GM12864 (cell line): Measurements from ENCODE around the gene SATB1.

Experiments
- DNase-seq: peaks from one replicate; pipeline ENCODE4 v3.0.0-alpha.2; 2011; ENCODE audit warnings: low read depth
- H3K4me3 ChIP-seq: 2 replicates; pipeline ENCODE4 v1.5.1; 2011; ENCODE audit warnings: mild to moderate bottlenecking, low read depth, low read length, control low read depth
- TF ChIP-seq, protein P1 (sequence below): IDR thresholded peaks from 2 replicates; pipeline ENCODE4 v1.5.1; 2011; ENCODE audit warnings: low read depth, mild to moderate bottlenecking, moderate library complexity, low read length, control low read depth, inconsistent platforms; ENCODE audit errors: missing control alignments

The SATB1 gene

DNA sequence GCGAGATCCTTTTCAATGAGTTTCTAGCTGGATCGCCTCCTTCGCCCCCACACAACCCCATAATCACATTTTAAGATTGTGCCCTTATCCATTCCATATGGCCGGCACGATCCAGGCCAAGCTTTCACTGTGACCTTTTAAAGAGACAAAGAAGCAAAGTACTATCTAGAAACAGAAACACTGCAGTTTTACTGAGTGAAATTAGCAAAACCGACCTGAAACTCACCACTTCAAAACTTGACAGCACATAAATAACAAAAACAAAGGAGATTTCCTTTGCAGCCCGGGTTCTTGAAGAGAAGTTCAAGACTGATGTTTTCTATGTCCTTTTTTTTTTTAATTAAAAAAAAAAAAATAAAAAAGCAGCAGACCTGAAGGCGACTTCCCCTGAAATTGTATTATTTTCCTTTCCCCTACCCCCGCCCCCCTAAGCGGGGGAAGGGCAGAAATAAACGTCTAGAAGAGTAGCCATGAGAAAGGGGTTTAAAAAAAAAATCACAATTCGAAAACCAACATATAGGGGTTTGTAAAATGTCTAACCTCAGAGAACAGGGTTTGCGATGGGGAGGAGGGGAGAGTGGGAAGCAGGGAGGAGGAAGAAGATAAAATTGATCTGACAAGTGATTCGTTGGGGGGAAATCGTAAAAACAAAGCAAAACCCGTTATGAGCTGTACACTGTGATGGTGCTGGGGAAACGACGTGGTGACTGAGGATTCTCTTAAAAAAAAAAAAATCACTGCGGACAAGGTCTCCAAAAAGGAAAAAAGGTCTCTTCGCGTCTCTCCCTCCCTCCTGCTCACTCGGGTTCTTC is 1.5 kb downstream of the SATB1 start:
- H3K4me3 ChIP-seq = peak overlapping the region; percentile 54; the same call in 1 of the 2 replicates

DNA sequence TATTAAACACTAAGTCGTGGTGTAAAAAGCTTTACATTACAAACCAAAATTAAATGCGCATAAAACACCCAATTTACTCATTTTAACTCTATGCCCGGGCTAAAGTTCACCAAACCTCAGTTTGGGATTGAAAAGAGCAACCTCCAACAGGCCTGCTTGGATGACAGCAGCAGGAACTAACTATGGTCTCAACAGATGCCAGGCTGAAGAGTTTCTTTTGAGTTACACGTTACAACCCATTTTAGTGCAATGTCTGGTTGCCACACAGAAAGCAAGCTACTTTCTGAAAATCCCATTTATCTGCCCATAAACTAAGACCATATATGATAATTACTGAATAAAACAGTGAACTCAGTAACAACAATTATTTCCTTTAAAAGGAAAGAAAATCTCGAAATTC is 2.2 kb downstream of the SATB1 start:
- TF ChIP-seq, protein P1, sequence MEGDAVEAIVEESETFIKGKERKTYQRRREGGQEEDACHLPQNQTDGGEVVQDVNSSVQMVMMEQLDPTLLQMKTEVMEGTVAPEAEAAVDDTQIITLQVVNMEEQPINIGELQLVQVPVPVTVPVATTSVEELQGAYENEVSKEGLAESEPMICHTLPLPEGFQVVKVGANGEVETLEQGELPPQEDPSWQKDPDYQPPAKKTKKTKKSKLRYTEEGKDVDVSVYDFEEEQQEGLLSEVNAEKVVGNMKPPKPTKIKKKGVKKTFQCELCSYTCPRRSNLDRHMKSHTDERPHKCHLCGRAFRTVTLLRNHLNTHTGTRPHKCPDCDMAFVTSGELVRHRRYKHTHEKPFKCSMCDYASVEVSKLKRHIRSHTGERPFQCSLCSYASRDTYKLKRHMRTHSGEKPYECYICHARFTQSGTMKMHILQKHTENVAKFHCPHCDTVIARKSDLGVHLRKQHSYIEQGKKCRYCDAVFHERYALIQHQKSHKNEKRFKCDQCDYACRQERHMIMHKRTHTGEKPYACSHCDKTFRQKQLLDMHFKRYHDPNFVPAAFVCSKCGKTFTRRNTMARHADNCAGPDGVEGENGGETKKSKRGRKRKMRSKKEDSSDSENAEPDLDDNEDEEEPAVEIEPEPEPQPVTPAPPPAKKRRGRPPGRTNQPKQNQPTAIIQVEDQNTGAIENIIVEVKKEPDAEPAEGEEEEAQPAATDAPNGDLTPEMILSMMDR = no peak
- no peak for DNase-seq
- H3K4me3 ChIP-seq = no peak overlapping the region

More for the DNA sequence above, 1.5 kb downstream of the SATB1 start:
- TF ChIP-seq, protein P1 = no peak
- peak; percentile 40 for DNase-seq

DNA sequence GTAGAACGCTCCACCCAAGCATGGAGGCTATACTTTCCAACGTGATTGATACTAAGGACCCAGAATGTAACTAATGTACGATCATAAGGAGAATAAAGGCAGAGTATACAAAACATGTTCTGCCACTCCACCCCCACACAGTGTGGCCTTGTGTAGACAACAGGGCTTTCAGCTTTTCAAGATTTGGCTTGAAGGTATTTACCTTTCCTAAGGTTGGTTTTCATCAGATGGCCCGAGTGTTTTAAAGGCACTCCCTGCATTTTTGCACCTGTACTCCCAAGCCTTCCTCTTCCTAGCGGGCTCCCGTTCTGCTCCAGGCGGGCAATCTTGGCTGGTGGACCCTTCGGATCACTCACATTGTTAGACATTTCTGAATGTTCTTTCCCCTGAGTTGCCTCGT is 4.6 kb downstream of the SATB1 start:
- TF ChIP-seq, protein P1 = no peak
- no peak for DNase-seq
- H3K4me3 ChIP-seq = no peak overlapping the region

DNA sequence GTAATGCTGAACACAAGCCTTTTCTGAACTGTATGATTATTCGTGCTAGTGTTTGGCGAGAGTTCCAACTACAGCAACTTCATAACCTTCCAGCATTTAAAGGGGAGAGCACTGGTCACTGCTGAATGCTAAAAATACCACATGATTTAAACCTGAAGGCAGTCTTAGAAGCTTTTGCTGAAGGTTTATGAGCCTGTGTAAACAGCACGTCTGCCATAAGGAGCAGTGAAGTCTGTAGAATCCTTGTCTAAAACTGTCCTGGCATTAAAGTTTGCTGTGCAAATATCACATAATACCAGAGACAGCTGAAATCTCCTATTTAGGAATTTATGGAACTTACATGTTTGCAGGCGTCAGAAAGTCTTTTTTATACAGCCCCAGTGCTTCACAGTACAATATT is 5.9 kb downstream of the SATB1 start:
- H3K4me3 ChIP-seq = no peak overlapping the region
- no peak for DNase-seq
- TF ChIP-seq, protein P1 = no peak

DNA sequence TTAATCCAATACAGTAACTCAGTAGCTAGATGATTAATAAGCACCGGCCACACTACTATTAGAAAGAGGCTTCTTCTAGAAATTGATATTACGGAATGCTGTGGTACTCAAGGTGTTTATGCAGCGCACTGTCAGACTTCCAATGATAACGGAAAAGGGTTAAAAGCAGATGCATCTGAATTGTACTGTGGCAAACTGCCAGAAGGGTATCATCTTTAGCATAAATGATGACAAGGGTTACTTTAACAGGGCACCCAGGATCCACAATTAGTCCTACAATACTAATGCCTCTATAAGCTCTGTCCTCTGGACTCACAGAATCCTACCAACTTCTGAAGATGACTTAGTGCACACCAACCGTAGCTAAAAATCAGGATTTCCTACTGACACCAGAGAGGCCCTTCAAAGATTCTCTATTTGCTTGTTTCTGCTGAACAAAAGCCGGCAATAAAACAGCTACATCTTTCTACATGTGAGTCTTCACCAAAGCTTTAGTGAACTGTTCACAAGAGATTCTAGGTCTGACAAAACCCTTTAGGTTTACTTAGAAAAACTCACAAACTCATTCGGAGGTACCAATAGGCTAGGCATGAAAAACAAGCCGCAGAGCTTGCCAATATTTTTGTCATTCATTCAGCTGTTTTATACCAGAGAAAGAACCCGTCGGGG is 7.1 kb downstream of the SATB1 start:
- H3K4me3 ChIP-seq = no peak overlapping the region
- TF ChIP-seq, protein P1 = no peak

DNA sequence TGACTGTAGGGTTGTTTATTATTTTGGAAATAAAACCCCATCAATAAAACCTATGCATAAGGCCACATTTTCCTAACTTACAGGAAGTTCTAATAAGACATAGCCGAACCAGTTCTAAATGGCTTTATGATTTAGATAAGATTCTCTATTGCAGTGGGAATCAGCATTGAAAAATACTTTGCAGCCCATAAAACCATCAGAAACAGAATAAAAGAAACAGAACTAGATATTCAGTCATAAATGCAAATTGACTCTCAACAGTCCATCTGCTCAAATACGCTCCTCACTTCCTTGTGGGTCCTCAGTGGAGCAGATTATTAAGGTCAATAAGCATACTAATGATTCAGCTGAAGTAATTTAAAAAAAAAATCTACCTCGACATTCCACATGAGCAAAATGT is 8.8 kb downstream of the SATB1 start:
- no peak for DNase-seq
- TF ChIP-seq, protein P1 = no peak
- no peak overlapping the region for H3K4me3 ChIP-seq

More for the DNA sequence above, 7.1 kb downstream of the SATB1 start:
- DNase-seq = no peak

DNA sequence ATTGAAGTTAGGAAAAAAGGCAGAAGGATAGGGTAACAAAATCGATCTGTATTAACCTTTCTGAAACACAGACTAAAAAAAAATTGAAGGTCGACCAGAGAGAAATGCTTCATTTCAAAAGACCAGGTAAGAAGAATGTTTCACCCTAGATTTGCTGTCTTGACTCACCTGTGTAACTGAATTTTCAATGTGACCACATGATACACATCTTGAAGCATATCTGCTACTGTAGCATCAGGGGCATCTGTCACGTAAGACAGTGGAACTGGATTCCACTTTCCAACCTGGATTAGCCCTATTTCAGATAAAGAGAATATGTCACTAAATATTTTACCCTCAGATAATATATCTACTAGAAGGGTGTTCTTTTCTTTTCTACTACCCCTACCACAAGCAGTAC is 9.3 kb downstream of the SATB1 start:
- no peak overlapping the region for H3K4me3 ChIP-seq
- no peak for DNase-seq
- TF ChIP-seq, protein P1 = no peak
